Smooth muscle cell (in vitro differentiated cells): ENCODE results near the gene ATF3. TPM values are rescaled to one million over a fixed set of nuclear protein-coding genes. Genes with fewer than 3 reads are reported as not detected.

ENCODE experiments used
- DNase-seq: peaks from one replicate; lab custom pipeline; 2025; ENCODE audit not compliant: unreplicated experiment; lab: John Stamatoyannopoulos, UW
- H2AFZ ChIP-seq: fragments of 200-600 bp; sonication (generic); 2 replicates; pipeline ENCODE4 v1.6.0; 2016; ENCODE audit warnings: antibody characterized with exemption, low read depth, mild to moderate bottlenecking
- H3F3A ChIP-seq: fragments of 200-600 bp; sonication (generic); 2 replicates; pipeline ENCODE4 v1.6.0; 2017; ENCODE audit warnings: antibody characterized with exemption, low read depth
- H3K27ac ChIP-seq: fragments of 200-600 bp; sonication (generic); 2 replicates; pipeline ENCODE4 v1.5.1; 2016; ENCODE audit warnings: low read depth, mild to moderate bottlenecking
- H3K27me3 ChIP-seq: fragments of 200-600 bp; sonication (generic); 2 replicates; pipeline ENCODE4 v1.6.1; 2016; ENCODE audit warnings: low read depth, mild to moderate bottlenecking
- H3K36me3 ChIP-seq: fragments of 200-600 bp; sonication (generic); 2 replicates; pipeline ENCODE4 v1.5.1; 2016; ENCODE audit warnings: low read depth
- H3K4me1 ChIP-seq: fragments of 200-600 bp; sonication (generic); 2 replicates; pipeline ENCODE4 v1.5.1; 2016; ENCODE audit warnings: low read depth
- H3K4me2 ChIP-seq: fragments of 200-600 bp; sonication (generic); 2 replicates; pipeline ENCODE4 v1.6.0; 2016; ENCODE audit warnings: mild to moderate bottlenecking
- H3K4me3 ChIP-seq: fragments of 200-600 bp; sonication (generic); 2 replicates; pipeline ENCODE4 v1.5.1; 2016; ENCODE audit warnings: mild to moderate bottlenecking
- H3K79me2 ChIP-seq: fragments of 200-600 bp; sonication (generic); 2 replicates; pipeline ENCODE4 v1.6.0; 2016; ENCODE audit warnings: low read depth, mild to moderate bottlenecking
- H3K9ac ChIP-seq: fragments of 200-600 bp; sonication (generic); 2 replicates; pipeline ENCODE4 v1.6.0; 2016; ENCODE audit warnings: low read depth
- H3K9me3 ChIP-seq: fragments of 200-600 bp; sonication (generic); replicated peaks from 2 replicates; pipeline ENCODE4 v1.5.1; 2016; ENCODE audit warnings: low read depth
- H4K20me1 ChIP-seq: fragments of 200-600 bp; sonication (generic); 2 replicates; pipeline ENCODE4 v1.6.0; 2016; ENCODE audit warnings: low read depth
- WGBS: methylation state at CpG from one replicate; pipeline ENCODE4 v1.1.7; 2016; ENCODE audit warnings: low lambda C conversion rate; 5-methylcytosine and 5-hydroxymethylcytosine counted together
- polyA plus RNA-seq: library from polyadenylated mRNA; unstranded; fragments of >200 nt; fragmentation: Nextera tagmentation; extraction: Ambion mirVana; gene quantifications from 2 replicates; pipeline ENCODE4 v1.2.1, GENCODE V29; 2016
- total RNA-seq: library from RNA; depleted of rRNA; stranded (reverse); fragments of >200 nt; gene quantifications from 2 replicates; pipeline ENCODE4 v1.2.3, GENCODE V29; 2014
- TF ChIP-seq, protein P1 (sequence below): fragments of 200-600 bp; sonication (generic); IDR thresholded peaks from 2 replicates; pipeline ENCODE4 v1.5.1; 2017; ENCODE audit warnings: borderline replicate concordance, mild to moderate bottlenecking, antibody characterized with exemption; ENCODE audit not compliant: insufficient read depth, poor library complexity, severe bottlenecking

ATF3 gene
- total and polyA plus RNA-seq, 2 experiments from 2014 or later = 152 to 231 TPM

GRCh38 chr1:212618466-212619210 lies 10.1 kb downstream of the ATF3 start:
- no peak for DNase-seq

GRCh38 chr1:212620293-212620692 lies 11.7 kb downstream of the ATF3 start:
- Histone ChIP-seq H2AFZ (no peak overlapping the region), H3K4me1 (peaks cover 22% of the 10 kb centered on the region), H3K36me3 (peaks cover 29% of the 10 kb centered on the region), H3F3A (peaks cover 50% of the 10 kb centered on the region), H3K27me3 (no peaks in the 10 kb centered on the region), H3K9me3 (no peaks in the 10 kb centered on the region), H4K20me1 (peaks cover 55% of the 10 kb centered on the region), H3K9ac (no peak overlapping the region), H3K79me2 (no peaks in the 10 kb centered on the region), H3K4me3 (no peak overlapping the region), H3K27ac (no peak overlapping the region), H3K4me2 (no peak overlapping the region)
- TF ChIP-seq, protein P1, sequence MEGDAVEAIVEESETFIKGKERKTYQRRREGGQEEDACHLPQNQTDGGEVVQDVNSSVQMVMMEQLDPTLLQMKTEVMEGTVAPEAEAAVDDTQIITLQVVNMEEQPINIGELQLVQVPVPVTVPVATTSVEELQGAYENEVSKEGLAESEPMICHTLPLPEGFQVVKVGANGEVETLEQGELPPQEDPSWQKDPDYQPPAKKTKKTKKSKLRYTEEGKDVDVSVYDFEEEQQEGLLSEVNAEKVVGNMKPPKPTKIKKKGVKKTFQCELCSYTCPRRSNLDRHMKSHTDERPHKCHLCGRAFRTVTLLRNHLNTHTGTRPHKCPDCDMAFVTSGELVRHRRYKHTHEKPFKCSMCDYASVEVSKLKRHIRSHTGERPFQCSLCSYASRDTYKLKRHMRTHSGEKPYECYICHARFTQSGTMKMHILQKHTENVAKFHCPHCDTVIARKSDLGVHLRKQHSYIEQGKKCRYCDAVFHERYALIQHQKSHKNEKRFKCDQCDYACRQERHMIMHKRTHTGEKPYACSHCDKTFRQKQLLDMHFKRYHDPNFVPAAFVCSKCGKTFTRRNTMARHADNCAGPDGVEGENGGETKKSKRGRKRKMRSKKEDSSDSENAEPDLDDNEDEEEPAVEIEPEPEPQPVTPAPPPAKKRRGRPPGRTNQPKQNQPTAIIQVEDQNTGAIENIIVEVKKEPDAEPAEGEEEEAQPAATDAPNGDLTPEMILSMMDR = no peak
- no peak for DNase-seq
- WGBS = 92% methylated on average over 1 of the region's 1 CpG

More at GRCh38 chr1:212618466-212619210, 10.1 kb downstream of the ATF3 start:
- Histone ChIP-seq H3K9ac (no peak overlapping the region), H3K27ac (peak overlapping the region; percentile 86), H3K36me3 (peaks cover 29% of the 10 kb centered on the region), H2AFZ (no peak overlapping the region), H3K4me3 (no peak overlapping the region), H3K9me3 (no peaks in the 10 kb centered on the region), H3K27me3 (no peaks in the 10 kb centered on the region), H4K20me1 (peaks cover 72% of the 10 kb centered on the region), H3F3A (peaks cover 53% of the 10 kb centered on the region), H3K4me1 (peaks cover 22% of the 10 kb centered on the region), H3K4me2 (peak overlapping the region; percentile 31), H3K79me2 (peaks cover 17% of the 10 kb centered on the region)
- TF ChIP-seq, protein P1 = no peak
- WGBS = 53% methylated on average over 8 of the region's 8 CpGs

GRCh38 chr1:212621043-212621948 lies 12.7 kb downstream of the ATF3 start:
- Histone ChIP-seq H3K79me2 (no peaks in the 10 kb centered on the region), H3K4me1 (peaks cover 22% of the 10 kb centered on the region), H3K27ac (peak overlapping the region; percentile 5), H2AFZ (no peak overlapping the region), H3K4me3 (no peak overlapping the region), H3K36me3 (peaks cover 29% of the 10 kb centered on the region), H3K27me3 (no peaks in the 10 kb centered on the region), H3K9ac (no peak overlapping the region), H3K9me3 (no peaks in the 10 kb centered on the region), H3F3A (peaks cover 50% of the 10 kb centered on the region), H3K4me2 (no peak overlapping the region), H4K20me1 (peaks cover 45% of the 10 kb centered on the region)
- no peak for DNase-seq
- TF ChIP-seq, protein P1 = no peak
- WGBS = 84% methylated on average over 10 of the region's 10 CpGs
